ENCODE results near the gene ZMYND8. TPM values are rescaled to one million over a fixed set of nuclear protein-coding genes. Genes with fewer than 3 reads are reported as not detected.

The ZMYND8 gene
- total and polyA plus RNA-seq, 2 of the 8 experiments (the other 6 are each of a cell fraction or from before 2014, with no cell fraction given): 50.5 to 163 TPM

- no peak overlapping the region for H3K9ac ChIP-seq (replicated peaks in 1 of 4; ENCODE audit: extremely low read depth in 1 of 4, low read depth in 3 of 4, low read length in 3 of 4)
- no peak overlapping the region for H3K4ac ChIP-seq (replicated peaks; ENCODE audit: insufficient read length, low read depth, low read length)
- peaks cover 0 to 2% (median 0%) of the 10 kb centered on the region in 4 experiments; a peak in 2 of 7 replicates for H3K4me1 ChIP-seq (replicated peaks in 1 of 4; ENCODE audit: control insufficient read depth in 3 of 4, insufficient read depth in 4 of 4, low read length in 3 of 4)
- ChIA-PET CTCF (ENCODE audit: partially characterized antibody) (interaction anchor here (0.6 to 1.8 kb wide), 7 partner anchors 10 to 707 kb away, joined by 3 to 6 read pairs (median 4); no protein-coding TSS in a partner anchor), POLR2A (ENCODE audit: partially characterized antibody) (interaction anchor here (1.5 kb wide), 1 partner anchor 17 kb away, joined by 6 read pairs; no protein-coding TSS in a partner anchor)
- no peaks in the 10 kb centered on the region for H3K9me3 ChIP-seq (ENCODE audit: insufficient read depth in 2 of 2, low read depth in 1 of 2, low read length in 1 of 2)
- H4K5ac ChIP-seq (ENCODE audit: insufficient read length, low read depth, low read length): no peak overlapping the region
- FAIRE-seq: no peak
- no peak overlapping the region for H3K27ac ChIP-seq (ENCODE audit: low read depth, low read length)
- H2BK20ac ChIP-seq (ENCODE audit: low read length): no peak overlapping the region
- H2BK12ac ChIP-seq (ENCODE audit: low read depth, low read length): no peak overlapping the region
- no peak overlapping the region for H3K4me3 ChIP-seq (ENCODE audit: extremely low read depth in 1 of 4, insufficient read depth in 2 of 4, low read depth in 3 of 4, low read length in 4 of 4)
- no peak overlapping the region for H2AFZ ChIP-seq (ENCODE audit: low read length)
- no peak overlapping the region for H2BK15ac ChIP-seq (ENCODE audit: low read length)
- no peak overlapping the region; the same call in 1 of the 2 replicates for H2BK5ac ChIP-seq (ENCODE audit: low read depth, low read length)
- peaks cover 3% of the 10 kb centered on the region; the same call in 1 of the 2 replicates for H3K79me1 ChIP-seq (ENCODE audit: low read depth, low read length)
- no peak overlapping the region for H3K56ac ChIP-seq (replicated peaks; ENCODE audit: insufficient read length, low read depth, low read length)
- no peak overlapping the region for H3K18ac ChIP-seq (ENCODE audit: extremely low read depth, low read length)
- peaks cover 0 to 2% of the 10 kb centered on the region in 2 experiments for H4K20me1 ChIP-seq (replicated peaks in 1 of 2; ENCODE audit: control insufficient read depth in 1 of 2, insufficient read depth in 2 of 2, low read length in 2 of 2)
- no peak overlapping the region for H3K23ac ChIP-seq (ENCODE audit: insufficient read length)
- H3K4me2 ChIP-seq (ENCODE audit: insufficient read depth in 1 of 2, low read depth in 2 of 2, low read length in 2 of 2): no peak overlapping the region
- 98% methylated on average over 9 of the region's 9 CpGs; no CpG with 5 or more reads in 1 of the 2 experiments for WGBS, 2 experiments (ENCODE audit: extremely low coverage in 1 of 2, insufficient coverage in 1 of 2, insufficient read length in 1 of 2, insufficient replicate concordance in 2 of 2, low coverage in 1 of 2, low lambda C conversion rate in 2 of 2, missing lambda C conversion rate in 1 of 2)
- no peak overlapping the region for H2AK5ac ChIP-seq (ENCODE audit: low read depth, low read length)
- DNase-seq (ENCODE audit: low read depth in 1 of 2, low spot score in 2 of 2): no peak
- H3K36me3 ChIP-seq (ENCODE audit: control insufficient read depth in 2 of 4, insufficient read depth in 4 of 4, low read length in 3 of 4): peaks cover 43 to 89% (median 74%) of the 10 kb centered on the region in 4 experiments
- no peak overlapping the region for H4K91ac ChIP-seq (replicated peaks; ENCODE audit: insufficient read length, low read length)
- H3K14ac ChIP-seq (ENCODE audit: insufficient read length): no peak overlapping the region
- no peak overlapping the region for H4K8ac ChIP-seq (ENCODE audit: extremely low read depth, insufficient read depth, low read length)
- no peaks in the 10 kb centered on the region for H3K27me3 ChIP-seq (replicated peaks in 1 of 4; ENCODE audit: control insufficient read depth in 3 of 4, extremely low read depth in 1 of 4, insufficient read depth in 3 of 4, low read length in 3 of 4)
- H3K23me2 ChIP-seq (ENCODE audit: low read depth, low read length): no peaks in the 10 kb centered on the region
- peaks cover 0 to 11% of the 10 kb centered on the region in 2 experiments; a peak in 1 of 4 replicates for H3K79me2 ChIP-seq (ENCODE audit: control insufficient read depth in 1 of 2, insufficient read depth in 2 of 2, low read length in 2 of 2)
- no peak overlapping the region for H2BK120ac ChIP-seq (replicated peaks; ENCODE audit: low read depth, low read length)
- TF ChIP-seq CTCF (IDR thresholded peaks at IDR 0.05; ENCODE audit: control extremely low read depth in 1 of 3, insufficient read depth in 1 of 3, low read depth in 1 of 3, low read length in 3 of 3) (no peak), SP1 (IDR thresholded peaks at IDR 0.05; ENCODE audit: low read depth, low read length) (no peak), GTF2F1 (IDR thresholded peaks at IDR 0.05; ENCODE audit: borderline replicate concordance, low read depth, low read length) (no peak), POLR2AphosphoS5 (IDR thresholded peaks at IDR 0.05; ENCODE audit: low read depth, low read length) (no peak), CEBPB (IDR thresholded peaks at IDR 0.05; ENCODE audit: low read depth, low read length) (no peak), SP2 (IDR thresholded peaks at IDR 0.05; ENCODE audit: low read length) (no peak), E2F6 (IDR thresholded peaks at IDR 0.05) (no peak), CBX8 (IDR thresholded peaks at IDR 0.05; ENCODE audit: borderline replicate concordance, low read depth, low read length) (no peak)
These were observed 122.9 kb downstream of the ZMYND8 start for GRCh38 chr20:47233333-47234188.

Measured in H1 (cell line).